KMS-11 (cell line): ENCODE data around the gene TMEM250.

Experiments used
- H2AFZ ChIP-seq: fragments of 200-600 bp; sonication (generic); 2 replicates; pipeline ENCODE4 v1.6.1; 2016; ENCODE audit warnings: antibody characterized with exemption, mixed run types, low read depth
- H3K27ac ChIP-seq: fragments of 200-600 bp; sonication (generic); 2 replicates; pipeline ENCODE4 v1.6.1; 2016; ENCODE audit warnings: mild to moderate bottlenecking, mixed run types
- H3K27me3 ChIP-seq: fragments of 200-600 bp; sonication (generic); 2 replicates; pipeline ENCODE4 v1.6.1; 2017; ENCODE audit warnings: mild to moderate bottlenecking, low read depth, mixed run types, moderate library complexity; ENCODE audit not compliant: insufficient read depth
- H3K36me3 ChIP-seq: fragments of 200-600 bp; sonication (generic); 2 replicates; pipeline ENCODE4 v1.6.1; 2017; ENCODE audit warnings: mild to moderate bottlenecking, mixed run types; ENCODE audit not compliant: insufficient read depth
- H3K4me1 ChIP-seq: fragments of 200-600 bp; sonication (generic); 2 replicates; pipeline ENCODE4 v1.6.1; 2016; ENCODE audit warnings: mild to moderate bottlenecking, low read depth, mixed run types; ENCODE audit not compliant: poor library complexity, severe bottlenecking
- H3K4me2 ChIP-seq: fragments of 200-600 bp; sonication (generic); 2 replicates; pipeline ENCODE4 v1.7.0; 2016; ENCODE audit warnings: mild to moderate bottlenecking, mixed run types
- H3K4me3 ChIP-seq: fragments of 200-600 bp; sonication (generic); IDR thresholded peaks from 2 replicates; pipeline ENCODE4 v1.6.1; 2017; ENCODE audit warnings: low read depth, low read length, mixed read lengths; ENCODE audit not compliant: insufficient read depth
- H3K79me2 ChIP-seq: fragments of 200-600 bp; sonication (generic); 2 replicates; pipeline ENCODE4 v1.6.1; 2016; ENCODE audit warnings: low read depth, mixed run types; ENCODE audit not compliant: insufficient read depth
- H3K9ac ChIP-seq: fragments of 200-600 bp; sonication (generic); 2 replicates; pipeline ENCODE4 v1.6.1; 2016; ENCODE audit warnings: mild to moderate bottlenecking, mixed run types
- H4K20me1 ChIP-seq: fragments of 200-600 bp; sonication (generic); 2 replicates; pipeline ENCODE4 v1.6.1; 2016; ENCODE audit warnings: mild to moderate bottlenecking, mixed run types; ENCODE audit not compliant: insufficient read depth
- TF ChIP-seq, protein P1 (sequence below): fragments of 200-600 bp; sonication (generic); conservative IDR thresholded peaks from 2 replicates; pipeline ENCODE4 v1.6.1; 2017; ENCODE audit warnings: low read depth, mild to moderate bottlenecking, antibody characterized with exemption, low read length, moderate library complexity, mixed read lengths

TMEM250 gene

DNA sequence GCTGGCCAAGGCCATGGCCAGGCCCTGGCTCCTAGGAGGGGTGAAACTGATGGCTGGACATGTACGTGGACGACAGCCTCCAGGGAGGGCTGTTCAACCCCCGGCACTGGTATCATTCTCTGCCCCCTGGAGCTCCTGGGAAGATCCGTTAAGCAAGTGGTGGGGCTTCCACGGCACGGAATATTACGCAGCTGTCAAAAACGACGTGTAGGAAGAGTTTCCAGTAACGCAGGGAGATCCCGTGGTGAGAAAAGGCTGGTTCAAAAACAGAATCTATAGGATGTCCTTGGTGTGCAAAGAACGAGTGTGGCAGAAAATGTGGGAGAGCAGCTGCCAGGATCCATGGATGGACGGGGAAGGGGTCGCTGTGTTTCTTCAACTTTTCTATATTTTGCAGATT, 36.3 kb upstream of the TMEM250 start:
- Histone ChIP-seq H2AFZ (no peak overlapping the region), H3K9ac (no peak overlapping the region), H3K36me3 (no peaks in the 10 kb centered on the region), H4K20me1 (no peaks in the 10 kb centered on the region), H3K79me2 (no peaks in the 10 kb centered on the region), H3K4me2 (no peak overlapping the region), H3K4me3 (no peak overlapping the region), H3K27me3 (peaks cover 74% of the 10 kb centered on the region), H3K27ac (no peak overlapping the region), H3K4me1 (no peaks in the 10 kb centered on the region)
- TF ChIP-seq, protein P1, sequence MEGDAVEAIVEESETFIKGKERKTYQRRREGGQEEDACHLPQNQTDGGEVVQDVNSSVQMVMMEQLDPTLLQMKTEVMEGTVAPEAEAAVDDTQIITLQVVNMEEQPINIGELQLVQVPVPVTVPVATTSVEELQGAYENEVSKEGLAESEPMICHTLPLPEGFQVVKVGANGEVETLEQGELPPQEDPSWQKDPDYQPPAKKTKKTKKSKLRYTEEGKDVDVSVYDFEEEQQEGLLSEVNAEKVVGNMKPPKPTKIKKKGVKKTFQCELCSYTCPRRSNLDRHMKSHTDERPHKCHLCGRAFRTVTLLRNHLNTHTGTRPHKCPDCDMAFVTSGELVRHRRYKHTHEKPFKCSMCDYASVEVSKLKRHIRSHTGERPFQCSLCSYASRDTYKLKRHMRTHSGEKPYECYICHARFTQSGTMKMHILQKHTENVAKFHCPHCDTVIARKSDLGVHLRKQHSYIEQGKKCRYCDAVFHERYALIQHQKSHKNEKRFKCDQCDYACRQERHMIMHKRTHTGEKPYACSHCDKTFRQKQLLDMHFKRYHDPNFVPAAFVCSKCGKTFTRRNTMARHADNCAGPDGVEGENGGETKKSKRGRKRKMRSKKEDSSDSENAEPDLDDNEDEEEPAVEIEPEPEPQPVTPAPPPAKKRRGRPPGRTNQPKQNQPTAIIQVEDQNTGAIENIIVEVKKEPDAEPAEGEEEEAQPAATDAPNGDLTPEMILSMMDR = no peak

DNA sequence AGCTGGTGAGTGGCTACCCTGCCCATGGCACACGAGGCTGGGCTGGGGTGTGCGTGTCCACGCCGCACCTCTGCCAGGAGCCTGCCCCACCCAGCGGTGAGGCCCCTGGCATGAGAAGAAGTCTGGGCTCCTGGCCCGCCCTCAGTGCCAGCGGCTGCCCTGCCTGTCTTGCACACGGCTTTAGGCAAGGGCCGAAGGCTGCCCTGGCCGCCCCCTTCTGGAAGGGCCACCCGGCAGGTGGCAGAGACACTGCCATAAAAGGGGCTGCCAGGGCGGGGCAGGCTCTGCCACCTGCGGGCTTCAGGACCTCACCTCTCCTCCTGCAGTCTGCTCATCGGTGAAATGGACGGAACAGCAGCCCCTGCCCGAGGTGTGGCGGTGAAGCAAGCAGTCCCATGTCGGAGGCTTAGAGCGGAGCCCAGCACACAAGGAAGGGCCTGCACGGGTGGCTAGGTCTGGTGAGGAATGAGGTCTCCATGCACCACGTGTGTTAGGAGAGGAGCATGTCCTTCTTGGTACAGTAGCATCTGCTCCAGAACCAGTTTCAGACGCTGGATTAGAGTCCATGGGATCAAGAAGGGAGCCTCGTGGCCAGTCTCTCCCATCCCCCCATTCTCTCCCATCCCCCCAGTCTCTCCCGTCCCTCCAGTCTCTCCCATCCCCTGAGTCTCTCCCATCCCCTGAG, 34.8 kb upstream of the TMEM250 start:
- no peak overlapping the region for H3K4me3 ChIP-seq
- no peaks in the 10 kb centered on the region for H3K4me1 ChIP-seq
- H3K27ac ChIP-seq = no peak overlapping the region
- no peak overlapping the region for H3K9ac ChIP-seq
- peaks cover 74% of the 10 kb centered on the region for H3K27me3 ChIP-seq
- no peaks in the 10 kb centered on the region for H3K79me2 ChIP-seq
- H2AFZ ChIP-seq = no peak overlapping the region
- H3K4me2 ChIP-seq = no peak overlapping the region
- TF ChIP-seq, protein P1 = no peak
- H4K20me1 ChIP-seq = no peaks in the 10 kb centered on the region
- no peaks in the 10 kb centered on the region for H3K36me3 ChIP-seq

DNA sequence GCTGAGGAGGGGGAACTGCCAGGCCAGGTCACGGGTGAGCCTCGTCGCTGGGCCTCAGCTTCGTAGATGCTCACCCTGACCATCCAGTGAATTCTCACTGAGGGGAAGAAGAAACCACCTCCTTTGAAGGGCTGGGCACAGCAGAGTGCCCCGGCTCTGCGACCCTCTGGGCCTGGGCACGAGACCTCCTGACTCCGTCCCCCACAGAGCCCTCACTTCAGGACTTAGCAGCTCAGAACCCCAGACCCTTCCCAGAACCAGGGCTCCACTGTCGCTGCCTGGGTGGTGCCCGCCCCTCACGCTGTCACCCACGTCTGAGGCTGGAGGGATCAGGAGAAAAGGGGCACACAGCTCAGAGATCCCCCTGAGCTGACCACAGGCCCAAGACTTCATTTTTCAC, 34.3 kb upstream of the TMEM250 start:
- no peaks in the 10 kb centered on the region for H3K79me2 ChIP-seq
- no peak overlapping the region for H3K27ac ChIP-seq
- H3K9ac ChIP-seq = no peak overlapping the region
- H3K4me2 ChIP-seq = no peak overlapping the region
- peaks cover 74% of the 10 kb centered on the region for H3K27me3 ChIP-seq
- no peak overlapping the region for H3K4me3 ChIP-seq
- no peaks in the 10 kb centered on the region for H3K4me1 ChIP-seq
- TF ChIP-seq, protein P1 = no peak
- H2AFZ ChIP-seq = no peak overlapping the region
- H4K20me1 ChIP-seq = no peaks in the 10 kb centered on the region
- H3K36me3 ChIP-seq = no peaks in the 10 kb centered on the region

DNA sequence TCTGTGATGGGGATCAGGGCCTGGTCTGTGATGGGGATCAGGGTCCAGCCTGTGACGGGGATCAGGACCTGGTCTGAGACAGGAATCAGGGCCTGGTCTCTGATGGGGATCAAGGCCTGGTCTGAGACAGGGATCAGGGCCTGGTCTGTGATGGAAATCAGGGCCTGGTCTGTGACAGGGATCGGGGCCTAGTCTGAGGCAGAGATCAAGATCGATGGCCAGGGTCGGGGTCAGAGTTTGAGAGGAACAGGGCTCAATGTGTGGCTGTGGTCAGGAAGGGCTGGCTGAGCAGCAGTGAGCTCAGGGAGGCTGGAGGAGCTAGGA, 33.8 kb upstream of the TMEM250 start:
- Histone ChIP-seq H3K4me2 (no peak overlapping the region), H3K27me3 (peaks cover 74% of the 10 kb centered on the region), H2AFZ (no peak overlapping the region), H3K79me2 (no peaks in the 10 kb centered on the region), H3K4me3 (no peak overlapping the region), H4K20me1 (no peaks in the 10 kb centered on the region), H3K9ac (no peak overlapping the region), H3K27ac (no peak overlapping the region), H3K4me1 (no peaks in the 10 kb centered on the region), H3K36me3 (no peaks in the 10 kb centered on the region)
- TF ChIP-seq, protein P1 = no peak
